ENCODE results near the gene ITGA5. TPM values are rescaled to one million over a fixed set of nuclear protein-coding genes. Genes with fewer than 3 reads are reported as not detected.

ITGA5 gene
- total RNA-seq, 2 donors from 2014 or later, result 28.5 to 49.1 TPM

DNA sequence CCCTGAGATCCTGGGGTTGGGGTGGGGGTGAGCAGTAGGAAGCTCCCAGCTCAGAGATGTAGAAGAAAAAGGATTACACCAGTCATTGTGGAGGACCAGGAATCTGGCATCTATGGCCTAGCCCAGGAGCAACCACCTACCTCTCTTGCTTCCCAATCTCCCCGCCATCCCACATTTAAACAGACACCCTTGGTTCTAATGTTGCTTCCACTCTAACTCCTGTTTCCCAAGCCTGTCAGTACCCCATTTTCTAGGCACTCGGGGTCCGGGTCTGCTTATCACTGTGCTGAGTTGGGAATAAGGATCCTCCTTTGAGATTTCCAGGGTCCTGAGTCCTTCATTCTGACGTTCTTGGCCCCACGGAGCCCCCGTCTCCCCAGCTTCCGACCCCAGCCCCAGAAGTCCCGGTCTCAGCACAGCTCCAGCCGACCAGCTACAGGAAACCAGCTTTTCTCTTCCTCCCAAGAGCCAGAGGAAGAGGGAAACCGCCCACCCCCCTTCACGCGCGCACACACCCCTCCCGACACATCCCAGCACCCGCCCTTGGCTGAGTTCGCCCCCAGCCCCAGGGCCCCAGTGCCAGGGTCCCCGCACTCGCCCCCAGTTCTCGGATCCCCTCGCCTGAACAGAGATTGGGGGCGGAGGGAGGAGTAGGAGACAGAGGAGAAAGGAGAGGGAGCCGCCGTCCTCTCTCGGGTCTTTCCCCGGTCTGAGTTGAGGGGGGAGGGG lies 1.2 kb downstream of the ITGA5 start:
- Histone ChIP-seq H3K9me3 (no peaks in the 10 kb centered on the region), H3K4me3 (peak overlapping the region; percentile 77 to 98), H3K36me3 (replicated peaks in 1 of 2; ENCODE audit: insufficient read depth in 1 of 2, low read depth in 2 of 2) (no peaks in the 10 kb centered on the region), H3K27me3 (no peaks in the 10 kb centered on the region), H3K4me1 (peaks cover 68% of the 10 kb centered on the region), H3K27ac (peak overlapping the region; percentile 68 to 92 (median 88))
- TF ChIP-seq, protein P1, sequence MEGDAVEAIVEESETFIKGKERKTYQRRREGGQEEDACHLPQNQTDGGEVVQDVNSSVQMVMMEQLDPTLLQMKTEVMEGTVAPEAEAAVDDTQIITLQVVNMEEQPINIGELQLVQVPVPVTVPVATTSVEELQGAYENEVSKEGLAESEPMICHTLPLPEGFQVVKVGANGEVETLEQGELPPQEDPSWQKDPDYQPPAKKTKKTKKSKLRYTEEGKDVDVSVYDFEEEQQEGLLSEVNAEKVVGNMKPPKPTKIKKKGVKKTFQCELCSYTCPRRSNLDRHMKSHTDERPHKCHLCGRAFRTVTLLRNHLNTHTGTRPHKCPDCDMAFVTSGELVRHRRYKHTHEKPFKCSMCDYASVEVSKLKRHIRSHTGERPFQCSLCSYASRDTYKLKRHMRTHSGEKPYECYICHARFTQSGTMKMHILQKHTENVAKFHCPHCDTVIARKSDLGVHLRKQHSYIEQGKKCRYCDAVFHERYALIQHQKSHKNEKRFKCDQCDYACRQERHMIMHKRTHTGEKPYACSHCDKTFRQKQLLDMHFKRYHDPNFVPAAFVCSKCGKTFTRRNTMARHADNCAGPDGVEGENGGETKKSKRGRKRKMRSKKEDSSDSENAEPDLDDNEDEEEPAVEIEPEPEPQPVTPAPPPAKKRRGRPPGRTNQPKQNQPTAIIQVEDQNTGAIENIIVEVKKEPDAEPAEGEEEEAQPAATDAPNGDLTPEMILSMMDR (IDR thresholded peaks at IDR 0.05), result no peak
- TF ChIP-seq POLR2A (IDR thresholded peaks at IDR 0.05), result no peak
- ATAC-seq (no peak), DNase-seq (no peak)
- WGBS, 2 donors, result 55 to 63% methylated on average over 16 to 18 of the region's 25 CpGs
- intact Hi-C loops (cut with DNase I), result no loop called here

DNA sequence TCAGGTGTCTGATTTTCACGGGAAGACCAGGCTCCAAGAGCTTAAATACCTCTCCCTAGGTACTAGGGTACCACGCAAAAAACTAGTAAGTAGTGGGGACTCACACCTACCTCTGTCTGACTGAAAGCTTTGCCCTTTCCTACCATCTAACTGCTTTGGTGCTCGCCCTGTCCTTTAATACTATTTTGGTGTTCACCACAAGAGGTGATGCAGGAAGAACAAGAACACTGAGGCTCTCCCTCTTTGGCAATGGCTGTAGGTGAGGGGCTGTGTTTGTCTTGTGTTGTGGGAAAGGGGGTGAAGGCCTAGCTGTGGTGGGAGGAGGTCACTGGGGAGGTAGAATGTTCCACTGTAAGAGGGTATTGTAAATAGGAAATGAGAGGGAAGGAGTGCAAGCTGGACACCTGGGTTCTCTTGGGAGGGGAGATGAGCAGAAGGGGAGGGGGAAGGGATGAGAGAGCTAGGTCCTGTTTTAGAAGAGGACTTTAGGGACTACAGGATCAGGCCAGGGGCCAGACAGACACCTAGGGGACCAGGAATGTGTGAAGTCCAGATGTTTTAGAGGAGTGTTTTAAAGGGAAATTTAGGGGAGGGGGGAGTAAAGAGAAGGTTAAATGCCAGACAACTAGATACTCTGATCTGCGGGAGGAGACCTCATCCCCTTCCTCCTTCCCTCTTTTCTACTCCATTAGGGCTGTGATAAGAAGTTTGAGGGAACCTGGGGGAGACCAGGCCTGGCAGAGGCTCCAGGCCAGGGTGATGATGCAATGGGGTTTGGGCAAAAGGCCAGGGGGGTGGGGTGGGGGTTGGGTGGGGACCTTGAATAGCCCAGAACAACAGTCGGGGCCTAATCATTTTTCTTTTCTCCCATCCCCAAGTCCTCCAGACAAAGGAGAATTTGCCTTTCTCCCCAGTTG lies 2.1 kb downstream of the ITGA5 start:
- intact Hi-C loops (cut with DNase I), result no loop called here
- DNase-seq (no peak), ATAC-seq (no peak)
- Histone ChIP-seq H3K4me3 (no peak overlapping the region), H3K36me3 (replicated peaks in 1 of 2; ENCODE audit: insufficient read depth in 1 of 2, low read depth in 2 of 2) (no peaks in the 10 kb centered on the region), H3K4me1 (peaks cover 77% of the 10 kb centered on the region), H3K27me3 (no peaks in the 10 kb centered on the region), H3K9me3 (no peaks in the 10 kb centered on the region), H3K27ac (peak overlapping the region in 3 of 4 donors; percentile 88 to 92 (median 89))
- TF ChIP-seq, protein P1 (IDR thresholded peaks at IDR 0.05), result no peak
- no peak for TF ChIP-seq POLR2A (IDR thresholded peaks at IDR 0.05)
- WGBS, 2 donors, result 50 to 58% methylated on average over 5 of the region's 5 CpGs

DNA sequence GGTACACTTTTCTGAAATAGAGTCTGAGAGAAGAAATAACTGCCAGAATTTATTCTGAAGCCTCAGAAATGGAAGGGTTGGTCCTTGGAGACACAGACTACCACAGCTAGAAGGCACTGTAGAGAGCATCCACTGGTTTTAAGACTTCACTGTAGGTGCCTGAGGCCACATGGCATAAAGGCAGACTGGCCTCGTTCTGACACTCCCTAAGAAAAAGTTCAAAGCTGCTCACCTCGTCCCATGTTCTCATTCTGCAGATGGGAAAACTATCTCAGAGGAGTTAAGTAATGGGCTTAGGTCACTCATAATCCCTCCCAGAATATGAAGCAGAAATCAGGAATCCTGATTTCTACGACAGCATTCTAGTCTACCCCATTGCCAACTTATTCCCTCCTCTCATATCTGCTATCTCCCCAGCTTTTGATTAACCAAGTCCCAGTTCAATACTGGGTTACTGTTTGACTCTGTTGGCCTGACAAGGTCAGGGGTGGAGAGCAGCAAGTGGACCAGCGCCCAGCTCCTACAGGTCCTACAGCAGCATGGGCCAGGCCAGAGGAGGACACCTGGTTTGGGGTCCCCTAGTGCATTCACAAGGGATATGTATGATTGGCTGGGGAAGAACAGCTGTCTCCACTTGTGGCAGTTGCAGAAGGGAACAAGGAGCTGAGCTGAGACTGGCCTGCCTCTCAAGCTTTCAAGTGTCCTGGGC lies 3.7 kb downstream of the ITGA5 start:
- H3K36me3 ChIP-seq (replicated peaks in 1 of 2; ENCODE audit: insufficient read depth in 1 of 2, low read depth in 2 of 2), result no peaks in the 10 kb centered on the region
- H3K4me3 ChIP-seq, result no peak overlapping the region
- TF ChIP-seq, protein P1 (IDR thresholded peaks at IDR 0.05), result no peak
- TF ChIP-seq POLR2A (IDR thresholded peaks at IDR 0.05), result no peak
- DNase-seq (peak in 1 of 4 donors; percentile 31), ATAC-seq (no peak)
- H3K27ac ChIP-seq, result peak overlapping the region; percentile 19 to 88 (median 40)
- peaks cover 81% of the 10 kb centered on the region for H3K4me1 ChIP-seq
- intact Hi-C loops (cut with DNase I), result no loop called here
- WGBS, 2 donors, result 7 to 15% methylated on average over 4 of the region's 4 CpGs
- no peaks in the 10 kb centered on the region for H3K27me3 ChIP-seq
- no peaks in the 10 kb centered on the region for H3K9me3 ChIP-seq

DNA sequence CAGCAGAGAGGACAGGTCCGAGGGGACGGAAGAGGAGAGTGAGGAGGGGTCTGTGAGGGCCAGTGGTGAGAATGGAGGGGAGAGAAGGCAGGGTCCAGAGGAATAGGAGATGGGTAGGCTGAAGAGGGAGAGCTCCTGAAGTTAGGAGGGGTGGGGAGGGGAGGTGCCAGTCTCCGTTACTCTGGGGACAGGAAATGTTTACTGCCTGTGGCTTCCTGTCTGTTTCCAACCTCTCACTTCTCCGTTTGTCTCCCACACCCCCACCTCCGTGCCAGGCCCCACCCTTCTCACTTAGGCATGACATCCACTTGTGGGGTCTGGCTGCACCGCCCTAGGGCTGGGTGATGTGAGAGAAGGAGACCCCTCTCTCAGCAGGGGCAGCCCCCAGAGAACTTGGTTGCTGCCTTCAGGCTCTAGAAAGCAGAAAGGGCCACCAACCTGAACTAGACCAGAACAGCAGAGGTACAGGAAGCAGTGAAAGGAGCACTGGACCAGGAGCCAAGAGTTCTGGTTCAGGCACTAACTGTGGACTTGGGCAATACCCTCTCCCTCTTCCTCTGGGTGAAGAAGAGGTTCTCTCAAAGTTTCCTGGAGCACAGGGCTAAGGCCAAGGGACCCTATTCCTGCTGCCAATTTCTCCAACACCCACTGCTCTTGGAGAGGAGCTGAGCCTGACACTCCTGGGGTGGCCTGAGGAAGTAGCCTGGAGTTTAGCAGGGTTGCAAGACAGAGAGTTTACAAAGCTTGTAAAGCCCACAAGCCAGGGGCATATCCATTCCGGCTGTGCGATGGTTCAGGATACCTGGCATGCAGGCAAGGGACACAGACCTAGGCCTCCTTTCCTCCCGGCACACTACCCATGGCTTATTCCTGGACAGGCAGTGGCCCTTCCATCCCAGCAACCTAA lies 5.5 kb downstream of the ITGA5 start:
- H3K27ac ChIP-seq, result peak overlapping the region in 2 of 4 donors; percentile 35 to 57
- no peak for TF ChIP-seq POLR2A (IDR thresholded peaks at IDR 0.05)
- TF ChIP-seq, protein P1 (IDR thresholded peaks at IDR 0.05), result no peak
- peaks cover 70% of the 10 kb centered on the region for H3K4me1 ChIP-seq
- ATAC-seq, result no peak
- no peaks in the 10 kb centered on the region for H3K36me3 ChIP-seq (replicated peaks in 1 of 2; ENCODE audit: insufficient read depth in 1 of 2, low read depth in 2 of 2)
- no peak overlapping the region for H3K4me3 ChIP-seq
- no peaks in the 10 kb centered on the region for H3K9me3 ChIP-seq
- intact Hi-C loops (cut with DNase I), result no loop called here
- 57 to 68% methylated on average over 8 to 9 of the region's 9 CpGs for WGBS, 2 donors
- peak in 1 of 4 donors; percentile 43 for DNase-seq
- no peaks in the 10 kb centered on the region for H3K27me3 ChIP-seq

All from body of pancreas (tissue), 4 donors.